A673 (cell line): Measurements from ENCODE around the gene UBXN6.

Source experiments
- CTCF ChIP-seq: fragments of 300-800, 200-600 bp; sonication (generic); conservative IDR thresholded peaks from 2 replicates; pipeline ENCODE4 v1.5.1; 2017; ENCODE audit warnings: low read depth, mild to moderate bottlenecking, antibody characterized with exemption, low read length, moderate library complexity, mixed read lengths
- EZH2 ChIP-seq: fragments of 200-600 bp; sonication (generic); IDR thresholded peaks from 2 replicates; pipeline ENCODE4 v1.6.1; 2017; ENCODE audit warnings: borderline replicate concordance, low read depth, mild to moderate bottlenecking, mixed read lengths, antibody characterized with exemption, low read length; ENCODE audit not compliant: poor library complexity, severe bottlenecking

- TF ChIP-seq CTCF: no peak
- TF ChIP-seq EZH2: no peak
Measured at GRCh38 chr19:4448147-4448985, 9.2 kb downstream of the UBXN6 start.
